Neural cell (in vitro differentiated cells): ENCODE results near the gene PLEKHN1. TPM values are rescaled to one million over a fixed set of nuclear protein-coding genes. Genes with fewer than 3 reads are reported as not detected.

Source experiments
- H2AFZ ChIP-seq: fragments of 200-600, 300-800 bp; sonication (generic), shearing (Covaris generic); 2 replicates; pipeline ENCODE4 v1.6.0; 2014; ENCODE audit warnings: low read depth, mild to moderate bottlenecking, antibody characterized with exemption, low read length, moderate library complexity
- H3F3A ChIP-seq: fragments of 200-600 bp; shearing (Covaris generic); 2 replicates; pipeline ENCODE4 v1.6.1; 2016; ENCODE audit warnings: mild to moderate bottlenecking, moderate library complexity, mixed read lengths, antibody characterized with exemption, low read length; ENCODE audit not compliant: insufficient read depth, poor library complexity, severe bottlenecking
- H3K27ac ChIP-seq: fragments of 200-600, 300-800 bp; sonication (generic), shearing (Covaris generic); 2 replicates; pipeline ENCODE4 v1.5.1; 2014; ENCODE audit warnings: mild to moderate bottlenecking, low read length, moderate library complexity
- H3K27me3 ChIP-seq: fragments of 300-800, 200-600 bp; sonication (generic), shearing (Covaris generic); 2 replicates; pipeline ENCODE4 v1.6.0; 2014; ENCODE audit warnings: mild to moderate bottlenecking, low read depth, low read length, moderate library complexity; ENCODE audit not compliant: insufficient read depth
- H3K36me3 ChIP-seq: fragments of 300-800, 200-600 bp; sonication (generic), shearing (Covaris generic); 2 replicates; pipeline ENCODE4 v1.5.1; 2014; ENCODE audit warnings: mild to moderate bottlenecking, antibody characterized with exemption, low read length, moderate library complexity; ENCODE audit not compliant: insufficient read depth
- H3K4me2 ChIP-seq: fragments of 300-800, 200-600 bp; sonication (generic), shearing (Covaris generic); 2 replicates; pipeline ENCODE4 v1.6.0; 2014; ENCODE audit warnings: mild to moderate bottlenecking, low read length
- H3K4me3 ChIP-seq: fragments of 300-800, 200-600 bp; sonication (generic), shearing (Covaris generic); 2 replicates; pipeline ENCODE4 v1.5.1; 2014; ENCODE audit warnings: mild to moderate bottlenecking, low read length, moderate library complexity
- H3K79me2 ChIP-seq: fragments of 200-600 bp; shearing (Covaris generic); replicated peaks from 2 replicates; pipeline ENCODE4 v1.6.0; 2014; ENCODE audit warnings: mild to moderate bottlenecking, low read length, moderate library complexity; ENCODE audit not compliant: insufficient read depth
- H3K9ac ChIP-seq: fragments of 300-800, 200-600 bp; sonication (generic), shearing (Covaris generic); 2 replicates; pipeline ENCODE4 v1.6.1; 2016; ENCODE audit warnings: mild to moderate bottlenecking, low read length, mixed read lengths
- H3K9me2 ChIP-seq: fragments of 200-600 bp; shearing (Covaris generic); 2 replicates; pipeline ENCODE4 v1.6.1; 2016; ENCODE audit warnings: mild to moderate bottlenecking, low read length, mixed read lengths; ENCODE audit not compliant: insufficient read depth
- H3K9me3 ChIP-seq: fragments of 200-600, 300-800 bp; sonication (generic), shearing (Covaris generic); 2 replicates; pipeline ENCODE4 v1.6.1; 2016; ENCODE audit warnings: mild to moderate bottlenecking, mixed run types, low read length, moderate library complexity, mixed read lengths
- H4K20me1 ChIP-seq: fragments of 200-600 bp; shearing (Covaris generic); 2 replicates; pipeline ENCODE4 v1.6.1; 2016; ENCODE audit warnings: mild to moderate bottlenecking, mixed run types; ENCODE audit not compliant: insufficient read depth
- CTCF ChIP-seq: fragments of 450-650 bp; IDR thresholded peaks from 2 replicates; pipeline ENCODE4 v1.5.1; 2014; ENCODE audit warnings: antibody characterized with exemption, mild to moderate bottlenecking, moderate library complexity; ENCODE audit not compliant: poor library complexity, severe bottlenecking
- EP300 ChIP-seq: fragments of 450-650 bp; conservative IDR thresholded peaks from 2 replicates; pipeline ENCODE4 v1.6.1; 2014; ENCODE audit warnings: antibody characterized with exemption, mild to moderate bottlenecking, moderate library complexity; ENCODE audit not compliant: poor library complexity, severe bottlenecking
- EZH2 ChIP-seq: fragments of 200-600, 300-800 bp; shearing (Covaris generic), sonication (generic); IDR thresholded peaks from 2 replicates; pipeline ENCODE4 v1.6.1; 2014; ENCODE audit warnings: antibody characterized with exemption, low read length, borderline replicate concordance, mild to moderate bottlenecking; ENCODE audit not compliant: insufficient read depth, poor library complexity, severe bottlenecking
- MXI1 ChIP-seq: fragments of 450-650 bp; conservative IDR thresholded peaks from 2 replicates; pipeline ENCODE4 v1.6.1; 2014; ENCODE audit warnings: antibody characterized with exemption, mild to moderate bottlenecking; ENCODE audit not compliant: poor library complexity, severe bottlenecking
- POLR2AphosphoS5 ChIP-seq: IDR thresholded peaks from 2 replicates; pipeline ENCODE4 v1.6.1; 2012
- RAD21 ChIP-seq: fragments of 450-650 bp; conservative IDR thresholded peaks from 2 replicates; pipeline ENCODE4 v1.6.1; 2014; ENCODE audit warnings: antibody characterized with exemption, mild to moderate bottlenecking, moderate library complexity
- REST ChIP-seq: IDR thresholded peaks from 2 replicates; pipeline ENCODE4 v1.6.1; 2012; ENCODE audit warnings: borderline replicate concordance
- SMC3 ChIP-seq: fragments of 450-650 bp; conservative IDR thresholded peaks from 2 replicates; pipeline ENCODE4 v1.6.1; 2014; ENCODE audit warnings: antibody characterized with exemption, mild to moderate bottlenecking, moderate library complexity; ENCODE audit not compliant: poor library complexity
- TAF1 ChIP-seq: IDR thresholded peaks from 2 replicates; pipeline ENCODE4 v1.6.1; 2012; ENCODE audit warnings: low read depth
- polyA plus RNA-seq: library from polyadenylated mRNA; depleted of rRNA; stranded (reverse); fragments of >200 nt; gene quantifications from 2 replicates; pipeline ENCODE4 v1.2.3, GENCODE V29; 2014

PLEKHN1 gene
- polyA plus RNA-seq, 1 donor from 2014 or later, result 1.1 TPM

GRCh38 chr1:995665-996633, 29.7 kb downstream of the PLEKHN1 start:
- Histone ChIP-seq H3K27ac (no peak overlapping the region), H3K27me3 (no peaks in the 10 kb centered on the region)
- TF ChIP-seq MXI1 (no peak), EP300 (no peak), SMC3 (no peak), TAF1 (no peak), REST (no peak), POLR2AphosphoS5 (no peak), CTCF (no peak), EZH2 (no peak), RAD21 (no peak)

GRCh38 chr1:996851-997712, 30.8 kb downstream of the PLEKHN1 start:
- Histone ChIP-seq H3K27me3 (no peaks in the 10 kb centered on the region), H3K9me2 (no peaks in the 10 kb centered on the region), H4K20me1 (no peaks in the 10 kb centered on the region), H3K4me2 (no peak overlapping the region), H3F3A (no peaks in the 10 kb centered on the region), H3K4me3 (peak overlapping the region; percentile 91), H3K36me3 (no peaks in the 10 kb centered on the region), H3K9me3 (no peaks in the 10 kb centered on the region), H3K9ac (no peak overlapping the region), H3K79me2 (peaks cover 2% of the 10 kb centered on the region), H3K27ac (no peak overlapping the region), H2AFZ (no peak overlapping the region)
- TF ChIP-seq EP300 (no peak), EZH2 (no peak), TAF1 (no peak), CTCF (no peak), REST (no peak), MXI1 (no peak), POLR2AphosphoS5 (no peak), SMC3 (no peak), RAD21 (no peak)

More at GRCh38 chr1:995665-996633, 29.7 kb downstream of the PLEKHN1 start:
- Histone ChIP-seq H3K79me2 (no peaks in the 10 kb centered on the region), H3K4me3 (no peak overlapping the region), H3K36me3 (no peaks in the 10 kb centered on the region), H2AFZ (no peak overlapping the region), H3K9ac (no peak overlapping the region), H3F3A (no peaks in the 10 kb centered on the region), H3K9me2 (no peaks in the 10 kb centered on the region), H3K4me2 (no peak overlapping the region), H3K9me3 (no peaks in the 10 kb centered on the region), H4K20me1 (no peaks in the 10 kb centered on the region)
